ENCODE results near the gene GBF1.

GBF1 gene

GRCh38 chr10:102368077-102368476 is 122.7 kb downstream of the GBF1 start:
- no peak overlapping the region for H3K4me3 ChIP-seq (IDR thresholded peaks at IDR 0.05; ENCODE audit: insufficient read depth, low read depth, low read length)
- H3K79me2 ChIP-seq (ENCODE audit: insufficient read depth, low read depth), result no peaks in the 10 kb centered on the region
- H4K20me1 ChIP-seq (ENCODE audit: insufficient read depth), result no peaks in the 10 kb centered on the region
- TF ChIP-seq, protein P1, sequence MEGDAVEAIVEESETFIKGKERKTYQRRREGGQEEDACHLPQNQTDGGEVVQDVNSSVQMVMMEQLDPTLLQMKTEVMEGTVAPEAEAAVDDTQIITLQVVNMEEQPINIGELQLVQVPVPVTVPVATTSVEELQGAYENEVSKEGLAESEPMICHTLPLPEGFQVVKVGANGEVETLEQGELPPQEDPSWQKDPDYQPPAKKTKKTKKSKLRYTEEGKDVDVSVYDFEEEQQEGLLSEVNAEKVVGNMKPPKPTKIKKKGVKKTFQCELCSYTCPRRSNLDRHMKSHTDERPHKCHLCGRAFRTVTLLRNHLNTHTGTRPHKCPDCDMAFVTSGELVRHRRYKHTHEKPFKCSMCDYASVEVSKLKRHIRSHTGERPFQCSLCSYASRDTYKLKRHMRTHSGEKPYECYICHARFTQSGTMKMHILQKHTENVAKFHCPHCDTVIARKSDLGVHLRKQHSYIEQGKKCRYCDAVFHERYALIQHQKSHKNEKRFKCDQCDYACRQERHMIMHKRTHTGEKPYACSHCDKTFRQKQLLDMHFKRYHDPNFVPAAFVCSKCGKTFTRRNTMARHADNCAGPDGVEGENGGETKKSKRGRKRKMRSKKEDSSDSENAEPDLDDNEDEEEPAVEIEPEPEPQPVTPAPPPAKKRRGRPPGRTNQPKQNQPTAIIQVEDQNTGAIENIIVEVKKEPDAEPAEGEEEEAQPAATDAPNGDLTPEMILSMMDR (conservative IDR thresholded peaks at IDR 0.05; ENCODE audit: low read depth, low read length), result no peak
- H3K4me2 ChIP-seq, result no peak overlapping the region
- no peaks in the 10 kb centered on the region for H3K4me1 ChIP-seq (ENCODE audit: low read depth, poor library complexity, severe bottlenecking)
- peaks cover 4% of the 10 kb centered on the region; the same call in 1 of the 2 replicates for H3K36me3 ChIP-seq (ENCODE audit: insufficient read depth)
- H3K27me3 ChIP-seq (ENCODE audit: insufficient read depth, low read depth), result no peaks in the 10 kb centered on the region
- H2AFZ ChIP-seq (ENCODE audit: low read depth), result no peak overlapping the region
- H3K27ac ChIP-seq, result no peak overlapping the region
- H3K9ac ChIP-seq, result no peak overlapping the region

GRCh38 chr10:102371295-102371694 is 126.0 kb downstream of the GBF1 start:
- H4K20me1 ChIP-seq (ENCODE audit: insufficient read depth), result no peaks in the 10 kb centered on the region
- H3K36me3 ChIP-seq (ENCODE audit: insufficient read depth), result no peaks in the 10 kb centered on the region; the same call in 1 of the 2 replicates

DNA sequence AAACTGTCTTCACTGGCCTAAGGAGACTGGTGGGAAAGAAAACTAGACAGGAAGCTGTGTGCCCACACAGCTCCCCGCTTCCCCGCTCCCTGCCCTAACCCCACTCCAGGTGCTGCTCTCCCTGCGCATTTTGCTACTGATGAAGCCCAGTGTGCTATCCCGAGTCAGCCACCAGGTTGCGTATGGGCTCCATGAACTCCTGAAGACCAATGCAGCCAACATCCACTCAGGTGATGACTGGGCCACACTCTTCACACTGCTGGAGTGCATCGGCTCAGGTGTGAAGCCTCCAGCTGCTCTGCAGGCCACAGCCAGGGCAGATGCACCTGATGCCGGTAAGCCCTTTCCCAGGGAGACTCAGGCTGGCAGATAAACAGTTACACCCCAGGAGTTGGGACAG is 129.9 kb downstream of the GBF1 start:
- Histone ChIP-seq H3K27ac (no peak overlapping the region), H2AFZ (ENCODE audit: low read depth) (no peak overlapping the region), H3K4me1 (ENCODE audit: low read depth, poor library complexity, severe bottlenecking) (no peaks in the 10 kb centered on the region), H3K27me3 (ENCODE audit: insufficient read depth, low read depth) (no peaks in the 10 kb centered on the region), H3K79me2 (ENCODE audit: insufficient read depth, low read depth) (no peaks in the 10 kb centered on the region), H4K20me1 (ENCODE audit: insufficient read depth) (no peaks in the 10 kb centered on the region), H3K36me3 (ENCODE audit: insufficient read depth) (no peaks in the 10 kb centered on the region; the same call in 1 of the 2 replicates), H3K9ac (no peak overlapping the region), H3K4me3 (IDR thresholded peaks at IDR 0.05; ENCODE audit: insufficient read depth, low read depth, low read length) (no peak overlapping the region), H3K4me2 (no peak overlapping the region)
- TF ChIP-seq, protein P1 (conservative IDR thresholded peaks at IDR 0.05; ENCODE audit: low read depth, low read length), result no peak

More at GRCh38 chr10:102371295-102371694, 126.0 kb downstream of the GBF1 start:
- TF ChIP-seq, protein P1 (conservative IDR thresholded peaks at IDR 0.05; ENCODE audit: low read depth, low read length), result no peak
- Histone ChIP-seq H3K4me2 (no peak overlapping the region), H3K27ac (no peak overlapping the region), H3K27me3 (ENCODE audit: insufficient read depth, low read depth) (no peaks in the 10 kb centered on the region), H3K4me1 (ENCODE audit: low read depth, poor library complexity, severe bottlenecking) (no peaks in the 10 kb centered on the region), H3K9ac (no peak overlapping the region), H3K4me3 (IDR thresholded peaks at IDR 0.05; ENCODE audit: insufficient read depth, low read depth, low read length) (no peak overlapping the region), H2AFZ (ENCODE audit: low read depth) (no peak overlapping the region), H3K79me2 (ENCODE audit: insufficient read depth, low read depth) (no peaks in the 10 kb centered on the region)

- no peaks in the 10 kb centered on the region for H3K4me1 ChIP-seq (ENCODE audit: low read depth, poor library complexity, severe bottlenecking)
- H3K4me3 ChIP-seq (IDR thresholded peaks at IDR 0.05; ENCODE audit: insufficient read depth, low read depth, low read length), result no peak overlapping the region
- H3K4me2 ChIP-seq, result no peak overlapping the region
- H3K36me3 ChIP-seq (ENCODE audit: insufficient read depth), result no peaks in the 10 kb centered on the region
- no peak overlapping the region for H2AFZ ChIP-seq (ENCODE audit: low read depth)
- no peaks in the 10 kb centered on the region for H3K27me3 ChIP-seq (ENCODE audit: insufficient read depth, low read depth)
- no peak overlapping the region for H3K9ac ChIP-seq
- no peak overlapping the region for H3K27ac ChIP-seq
- no peaks in the 10 kb centered on the region for H3K79me2 ChIP-seq (ENCODE audit: insufficient read depth, low read depth)
- H4K20me1 ChIP-seq (ENCODE audit: insufficient read depth), result no peaks in the 10 kb centered on the region
- TF ChIP-seq, protein P1 (conservative IDR thresholded peaks at IDR 0.05; ENCODE audit: low read depth, low read length), result no peak
Measured at GRCh38 chr10:102375867-102376266, 130.5 kb downstream of the GBF1 start.

Measured in KMS-11 (cell line).